ENCODE data around the gene UBE2E2.

The UBE2E2 gene

DNA sequence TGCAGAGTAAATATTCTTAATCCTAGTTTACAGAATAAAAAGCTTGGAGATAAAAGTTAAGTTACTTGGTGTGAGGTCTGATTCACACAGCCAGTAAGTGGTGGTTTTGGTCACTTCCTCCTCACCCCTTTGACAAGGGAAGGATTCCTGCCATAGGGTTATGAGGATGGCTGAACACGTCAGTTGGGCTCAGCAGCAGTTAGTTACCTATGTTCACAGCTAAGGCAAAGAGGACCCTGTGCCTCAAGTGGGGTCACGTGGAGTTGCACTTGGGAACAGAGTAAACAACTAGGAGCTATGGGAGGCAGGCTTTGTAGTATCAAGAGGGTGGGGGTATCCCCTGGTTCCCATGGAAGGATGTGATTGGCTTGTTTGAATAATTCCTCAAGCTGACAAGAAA, 232.2 kb downstream of the UBE2E2 start:
- TF ChIP-seq OSR1 (CRISPR knock-in tag; IDR thresholded peaks at IDR 0.05) (no peak), PPARA (CRISPR knock-in tag; IDR thresholded peaks at IDR 0.05; ENCODE audit: borderline replicate concordance) (no peak), ZC3H10 (CRISPR knock-in tag; IDR thresholded peaks at IDR 0.05) (no peak), CSDC2 (CRISPR knock-in tag; IDR thresholded peaks at IDR 0.05) (no peak), RARB (CRISPR knock-in tag; IDR thresholded peaks at IDR 0.05) (no peak), TCF4 (CRISPR knock-in tag; IDR thresholded peaks at IDR 0.05; ENCODE audit: borderline replicate concordance) (no peak), ZNF565 (CRISPR knock-in tag; conservative IDR thresholded peaks at IDR 0.05; ENCODE audit: low read depth) (no peak), ARNTL (CRISPR knock-in tag; IDR thresholded peaks at IDR 0.05; ENCODE audit: borderline replicate concordance, low read depth) (no peak), ZFP30 (CRISPR knock-in tag; IDR thresholded peaks at IDR 0.05) (no peak)
- TF ChIP-seq, protein P1, sequence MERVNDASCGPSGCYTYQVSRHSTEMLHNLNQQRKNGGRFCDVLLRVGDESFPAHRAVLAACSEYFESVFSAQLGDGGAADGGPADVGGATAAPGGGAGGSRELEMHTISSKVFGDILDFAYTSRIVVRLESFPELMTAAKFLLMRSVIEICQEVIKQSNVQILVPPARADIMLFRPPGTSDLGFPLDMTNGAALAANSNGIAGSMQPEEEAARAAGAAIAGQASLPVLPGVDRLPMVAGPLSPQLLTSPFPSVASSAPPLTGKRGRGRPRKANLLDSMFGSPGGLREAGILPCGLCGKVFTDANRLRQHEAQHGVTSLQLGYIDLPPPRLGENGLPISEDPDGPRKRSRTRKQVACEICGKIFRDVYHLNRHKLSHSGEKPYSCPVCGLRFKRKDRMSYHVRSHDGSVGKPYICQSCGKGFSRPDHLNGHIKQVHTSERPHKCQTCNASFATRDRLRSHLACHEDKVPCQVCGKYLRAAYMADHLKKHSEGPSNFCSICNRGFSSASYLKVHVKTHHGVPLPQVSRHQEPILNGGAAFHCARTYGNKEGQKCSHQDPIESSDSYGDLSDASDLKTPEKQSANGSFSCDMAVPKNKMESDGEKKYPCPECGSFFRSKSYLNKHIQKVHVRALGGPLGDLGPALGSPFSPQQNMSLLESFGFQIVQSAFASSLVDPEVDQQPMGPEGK (CRISPR knock-in tag; IDR thresholded peaks at IDR 0.05; ENCODE audit: borderline replicate concordance), result no peak
- ATAC-seq, result no peak

DNA sequence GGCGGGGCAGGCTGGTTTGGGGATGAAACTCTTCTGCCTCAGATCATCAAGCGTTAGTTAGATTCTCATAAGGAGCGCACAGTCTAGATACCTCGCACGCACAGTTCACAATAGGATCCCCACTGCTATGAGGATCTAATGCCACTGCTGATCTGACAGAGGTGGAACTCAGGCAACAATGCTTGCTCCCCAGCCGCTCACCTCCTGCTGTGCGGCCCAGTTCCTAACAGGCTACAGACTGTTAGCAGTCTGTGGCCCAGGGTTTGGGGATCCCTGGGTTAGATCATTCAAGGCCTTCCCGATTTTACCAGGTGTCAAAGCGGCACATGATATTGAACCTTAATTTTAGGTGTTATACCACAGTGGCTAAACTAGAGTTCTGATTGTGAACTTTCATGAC, 232.8 kb downstream of the UBE2E2 start:
- TF ChIP-seq ARNTL (CRISPR knock-in tag; IDR thresholded peaks at IDR 0.05; ENCODE audit: borderline replicate concordance, low read depth) (no peak), BACH2 (CRISPR knock-in tag; IDR thresholded peaks at IDR 0.05; ENCODE audit: borderline replicate concordance) (no peak), GLIS3 (CRISPR knock-in tag; IDR thresholded peaks at IDR 0.05) (no peak), ZFP3 (CRISPR knock-in tag; IDR thresholded peaks at IDR 0.05) (no peak), ZNF70 (CRISPR knock-in tag; IDR thresholded peaks at IDR 0.05) (no peak), ESRRG (CRISPR knock-in tag; IDR thresholded peaks at IDR 0.05) (no peak), OSR1 (CRISPR knock-in tag; IDR thresholded peaks at IDR 0.05) (no peak), ISL1 (CRISPR knock-in tag; IDR thresholded peaks at IDR 0.05) (no peak), TOX (CRISPR knock-in tag; IDR thresholded peaks at IDR 0.05; ENCODE audit: borderline replicate concordance) (no peak), SNAI2 (CRISPR knock-in tag; IDR thresholded peaks at IDR 0.05) (no peak), CSDC2 (CRISPR knock-in tag; IDR thresholded peaks at IDR 0.05) (no peak), ZC3H10 (CRISPR knock-in tag; IDR thresholded peaks at IDR 0.05) (no peak), RARB (CRISPR knock-in tag; IDR thresholded peaks at IDR 0.05) (no peak), ZFP30 (CRISPR knock-in tag; IDR thresholded peaks at IDR 0.05) (no peak), ZNF8 (CRISPR knock-in tag; IDR thresholded peaks at IDR 0.05) (no peak), PPARA (CRISPR knock-in tag; IDR thresholded peaks at IDR 0.05; ENCODE audit: borderline replicate concordance) (no peak)
- TF ChIP-seq, protein P1 (CRISPR knock-in tag; IDR thresholded peaks at IDR 0.05; ENCODE audit: borderline replicate concordance), result no peak
- TF ChIP-seq, protein P2, sequence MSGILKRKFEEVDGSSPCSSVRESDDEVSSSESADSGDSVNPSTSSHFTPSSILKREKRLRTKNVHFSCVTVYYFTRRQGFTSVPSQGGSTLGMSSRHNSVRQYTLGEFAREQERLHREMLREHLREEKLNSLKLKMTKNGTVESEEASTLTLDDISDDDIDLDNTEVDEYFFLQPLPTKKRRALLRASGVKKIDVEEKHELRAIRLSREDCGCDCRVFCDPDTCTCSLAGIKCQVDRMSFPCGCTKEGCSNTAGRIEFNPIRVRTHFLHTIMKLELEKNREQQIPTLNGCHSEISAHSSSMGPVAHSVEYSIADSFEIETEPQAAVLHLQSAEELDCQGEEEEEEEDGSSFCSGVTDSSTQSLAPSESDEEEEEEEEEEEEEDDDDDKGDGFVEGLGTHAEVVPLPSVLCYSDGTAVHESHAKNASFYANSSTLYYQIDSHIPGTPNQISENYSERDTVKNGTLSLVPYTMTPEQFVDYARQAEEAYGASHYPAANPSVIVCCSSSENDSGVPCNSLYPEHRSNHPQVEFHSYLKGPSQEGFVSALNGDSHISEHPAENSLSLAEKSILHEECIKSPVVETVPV (CRISPR knock-in tag; IDR thresholded peaks at IDR 0.05), result no peak
- ATAC-seq, result no peak

DNA sequence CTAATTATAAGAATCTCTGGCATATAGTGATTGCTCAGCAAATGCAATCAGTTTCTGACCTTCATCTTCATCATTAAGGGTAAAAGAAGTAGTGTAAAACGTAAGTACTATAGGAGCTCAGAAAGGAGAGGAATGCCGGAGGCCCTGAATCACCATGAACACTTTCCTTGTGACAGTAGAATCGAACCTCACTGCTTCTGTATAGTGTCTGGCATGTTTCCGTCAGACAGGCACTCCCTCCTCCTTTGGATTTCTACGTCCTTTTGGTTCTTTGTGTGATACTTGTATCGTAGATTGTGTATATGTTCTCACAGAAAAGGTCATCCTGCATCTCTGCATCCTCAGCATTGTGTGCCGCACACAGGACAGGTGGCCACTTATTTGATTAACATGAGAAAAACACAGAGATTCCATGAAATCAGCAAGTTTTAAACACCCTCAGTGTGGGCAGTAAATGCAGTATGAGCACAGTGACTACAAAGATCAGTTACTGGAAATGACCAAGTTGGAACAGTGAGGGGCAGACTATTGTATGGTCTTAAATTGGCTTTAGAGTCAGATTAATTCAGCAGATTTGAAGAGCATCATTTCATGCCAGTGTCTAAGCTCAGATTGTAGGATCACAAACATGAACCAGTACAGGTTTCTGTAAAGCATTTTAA, 234.5 kb downstream of the UBE2E2 start:
- no peak for TF ChIP-seq CSDC2 (CRISPR knock-in tag; IDR thresholded peaks at IDR 0.05)
- TF ChIP-seq ZNF8 (CRISPR knock-in tag; IDR thresholded peaks at IDR 0.05), result no peak
- TF ChIP-seq, protein P2 (CRISPR knock-in tag; IDR thresholded peaks at IDR 0.05), result no peak
- no peak for ATAC-seq

DNA sequence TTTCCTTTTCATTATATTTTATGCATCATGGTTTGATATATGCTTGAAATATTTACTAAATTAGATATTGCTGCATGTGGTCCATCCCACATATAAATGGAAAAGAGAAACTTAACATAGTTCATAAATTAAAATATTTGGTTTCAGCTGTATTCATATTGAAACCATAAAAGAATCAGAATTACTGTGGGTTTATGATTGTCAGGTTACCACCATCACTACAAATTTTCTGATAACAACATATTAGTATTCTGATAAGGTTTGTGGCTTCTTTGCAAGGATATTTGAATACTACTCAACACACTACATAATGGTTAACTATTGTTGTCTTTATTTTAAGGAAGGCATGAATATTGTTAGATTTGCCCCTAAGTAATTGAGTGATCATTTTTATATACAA, 235.5 kb downstream of the UBE2E2 start:
- no peak for ATAC-seq
- no peak for TF ChIP-seq ZC3H10 (CRISPR knock-in tag; IDR thresholded peaks at IDR 0.05)
- TF ChIP-seq ZNF70 (CRISPR knock-in tag; IDR thresholded peaks at IDR 0.05), result no peak
- TF ChIP-seq ESRRG (CRISPR knock-in tag; IDR thresholded peaks at IDR 0.05), result no peak
- TF ChIP-seq, protein P2 (CRISPR knock-in tag; IDR thresholded peaks at IDR 0.05), result no peak
- TF ChIP-seq, protein P3, sequence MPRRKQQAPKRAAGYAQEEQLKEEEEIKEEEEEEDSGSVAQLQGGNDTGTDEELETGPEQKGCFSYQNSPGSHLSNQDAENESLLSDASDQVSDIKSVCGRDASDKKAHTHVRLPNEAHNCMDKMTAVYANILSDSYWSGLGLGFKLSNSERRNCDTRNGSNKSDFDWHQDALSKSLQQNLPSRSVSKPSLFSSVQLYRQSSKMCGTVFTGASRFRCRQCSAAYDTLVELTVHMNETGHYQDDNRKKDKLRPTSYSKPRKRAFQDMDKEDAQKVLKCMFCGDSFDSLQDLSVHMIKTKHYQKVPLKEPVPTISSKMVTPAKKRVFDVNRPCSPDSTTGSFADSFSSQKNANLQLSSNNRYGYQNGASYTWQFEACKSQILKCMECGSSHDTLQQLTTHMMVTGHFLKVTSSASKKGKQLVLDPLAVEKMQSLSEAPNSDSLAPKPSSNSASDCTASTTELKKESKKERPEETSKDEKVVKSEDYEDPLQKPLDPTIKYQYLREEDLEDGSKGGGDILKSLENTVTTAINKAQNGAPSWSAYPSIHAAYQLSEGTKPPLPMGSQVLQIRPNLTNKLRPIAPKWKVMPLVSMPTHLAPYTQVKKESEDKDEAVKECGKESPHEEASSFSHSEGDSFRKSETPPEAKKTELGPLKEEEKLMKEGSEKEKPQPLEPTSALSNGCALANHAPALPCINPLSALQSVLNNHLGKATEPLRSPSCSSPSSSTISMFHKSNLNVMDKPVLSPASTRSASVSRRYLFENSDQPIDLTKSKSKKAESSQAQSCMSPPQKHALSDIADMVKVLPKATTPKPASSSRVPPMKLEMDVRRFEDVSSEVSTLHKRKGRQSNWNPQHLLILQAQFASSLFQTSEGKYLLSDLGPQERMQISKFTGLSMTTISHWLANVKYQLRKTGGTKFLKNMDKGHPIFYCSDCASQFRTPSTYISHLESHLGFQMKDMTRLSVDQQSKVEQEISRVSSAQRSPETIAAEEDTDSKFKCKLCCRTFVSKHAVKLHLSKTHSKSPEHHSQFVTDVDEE (CRISPR knock-in tag; IDR thresholded peaks at IDR 0.05), result no peak
- no peak for TF ChIP-seq RARB (CRISPR knock-in tag; IDR thresholded peaks at IDR 0.05)
- TF ChIP-seq, protein P4, sequence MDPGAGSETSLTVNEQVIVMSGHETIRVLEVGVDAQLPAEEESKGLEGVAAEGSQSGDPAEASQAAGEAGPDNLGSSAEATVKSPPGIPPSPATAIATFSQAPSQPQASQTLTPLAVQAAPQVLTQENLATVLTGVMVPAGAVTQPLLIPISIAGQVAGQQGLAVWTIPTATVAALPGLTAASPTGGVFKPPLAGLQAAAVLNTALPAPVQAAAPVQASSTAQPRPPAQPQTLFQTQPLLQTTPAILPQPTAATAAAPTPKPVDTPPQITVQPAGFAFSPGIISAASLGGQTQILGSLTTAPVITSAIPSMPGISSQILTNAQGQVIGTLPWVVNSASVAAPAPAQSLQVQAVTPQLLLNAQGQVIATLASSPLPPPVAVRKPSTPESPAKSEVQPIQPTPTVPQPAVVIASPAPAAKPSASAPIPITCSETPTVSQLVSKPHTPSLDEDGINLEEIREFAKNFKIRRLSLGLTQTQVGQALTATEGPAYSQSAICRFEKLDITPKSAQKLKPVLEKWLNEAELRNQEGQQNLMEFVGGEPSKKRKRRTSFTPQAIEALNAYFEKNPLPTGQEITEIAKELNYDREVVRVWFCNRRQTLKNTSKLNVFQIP (CRISPR knock-in tag; IDR thresholded peaks at IDR 0.05; ENCODE audit: borderline replicate concordance, low read depth), result no peak
- no peak for TF ChIP-seq CSDC2 (CRISPR knock-in tag; IDR thresholded peaks at IDR 0.05)
- TF ChIP-seq ARNTL (CRISPR knock-in tag; IDR thresholded peaks at IDR 0.05; ENCODE audit: borderline replicate concordance, low read depth), result no peak
- no peak for TF ChIP-seq GLIS3 (CRISPR knock-in tag; IDR thresholded peaks at IDR 0.05)
